NCI-H1048 (cell line): ENCODE data around the gene ANXA7.
"Not testable (repeated sequence)": the region's sequence is repeated elsewhere in the genome, so short reads cannot be mapped to it uniquely, and the experiment has no call there.

Source experiments
- DNase-seq: peaks from one replicate; lab custom pipeline; 2025; lab: John Stamatoyannopoulos, UW

The ANXA7 gene

GRCh38 chr10:73339436-73339835 is 74.4 kb downstream of the ANXA7 start:
- DNase-seq: no peak

- DNase-seq: no peak
Measured at GRCh38 chr10:73338801-73339368, 75.0 kb downstream of the ANXA7 start.

GRCh38 chr10:73333202-73333601 is 80.7 kb downstream of the ANXA7 start:
- DNase-seq: no peak

- DNase-seq: no peak
Measured at GRCh38 chr10:73332379-73332778, 81.5 kb downstream of the ANXA7 start.

- not testable (repeated sequence) for DNase-seq
Measured at GRCh38 chr10:73328523-73328922, 85.3 kb downstream of the ANXA7 start.

GRCh38 chr10:73325290-73325689 is 88.6 kb downstream of the ANXA7 start:
- DNase-seq: not testable (repeated sequence)
